Heart left ventricle (tissue), 13 donors: Measurements from ENCODE around the gene ECHS1.

Experiments
- CTCF ChIP-seq, 12 donors: fragments of 200-600 bp; sonication (generic) in 4 of 12; IDR thresholded peaks; one replicate each; pipeline versions ENCODE4 v1.5.0 to v1.8.0; 2018 to 2022; ENCODE audit warnings: antibody characterized with exemption in 12 of 12, mild to moderate bottlenecking in 5 of 12
- POLR2A ChIP-seq, 2 donors: fragments of 450-650 bp; IDR thresholded peaks; one replicate each; pipeline ENCODE4 v1.6.1; 2017; ENCODE audit warnings: antibody characterized with exemption in 2 of 2, mild to moderate bottlenecking in 2 of 2, moderate library complexity in 2 of 2
- donor health status: ischemic (EF 13 %, LVEDD 7.1; RV severe dilation, severe dysfunction).
- donor health status: DM: no; HTN: yes; CAD: no.
- donor health status: DM: no; HTN: no; CAD: no.
- donor health status: ischemic (EF 25% LVEDD 6.9; RV normal size, moderate dysfunction).
- donor health status: ischemic (EF 25% LVEDD 5.7; RV mildly dilated, moderate dysfunction).
- donor health status: ischemic (EF 35%, LVEDD 5.7; RV mildly dilated, moderate dysfunction).
- donor health status: nonischemic (EF 11% LVEDD 7.7; RV severe dilation, severe dysfunction).
- donor health status: DM: yes; HTN: yes; CAD: no.
- donor health status: PGD.
- donor health status: ischemic (EF 29% LVEDD 5.4; RV normal size, mild dysfunction).
- donor health status: nonischemic (EF 23%, LVEDD 6.1; RV moderate dilation, normal function).

- TF ChIP-seq CTCF (IDR thresholded peaks at IDR 0.05) (no peak), POLR2A (IDR thresholded peaks at IDR 0.05) (no peak)
Observed at GRCh38 chr10:133349577-133350011, 23.6 kb downstream of the ECHS1 start.
